Renal pelvis (tissue), 3 donors: ENCODE data around the gene SLC17A7. TPM values are rescaled to one million over a fixed set of nuclear protein-coding genes. Genes with fewer than 3 reads are reported as not detected.

ENCODE experiments used
- polyA plus RNA-seq, 3 donors: library from polyadenylated mRNA; unstranded; fragments of 120-200 nt; gene quantifications; one replicate each; pipeline ENCODE4 v1.2.1, GENCODE V29; 2013; ENCODE audit not compliant: insufficient read length in 3 of 3

The SLC17A7 gene
- polyA plus RNA-seq, 3 donors, result 0.28 to 0.62 (median 0.55) TPM

Other genes starting within 250 kb of the SLC17A7 start
- gene SLC6A16, start 116.3 kb downstream of the SLC17A7 start, polyA plus RNA-seq, result 1 to 10 TPM; 2.3 to 5.7 (median 4.6) TPM
- 10 to 100 TPM; 26.6 to 38.2 (median 36.4) TPM for gene CD37, start 106.1 kb downstream of the SLC17A7 start, polyA plus RNA-seq
- gene TEAD2, start 79.1 kb downstream of the SLC17A7 start, polyA plus RNA-seq, result 100 to 1,000 TPM in 2 of 3 donors, 10 to 100 TPM in 1; 89.0 to 114 (median 109) TPM
- 1 to 10 TPM; 4.2 to 6.7 (median 5.8) TPM for gene DKKL1, start 77.7 kb downstream of the SLC17A7 start, polyA plus RNA-seq
- under 1 TPM in 2 of 3 donors, not detected in 1; 0.10 to 0.34 TPM for gene KASH5, start 53.3 kb downstream of the SLC17A7 start, polyA plus RNA-seq
- gene PTH2, start 18.1 kb downstream of the SLC17A7 start, polyA plus RNA-seq, result not detected
- gene GFY, start 16.1 kb downstream of the SLC17A7 start, polyA plus RNA-seq, result not detected
- gene PIH1D1, start 10.3 kb upstream of the SLC17A7 start, polyA plus RNA-seq, result 100 to 1,000 TPM in 1 of 3 donors, 10 to 100 TPM in 2; 92.0 to 101 (median 99.4) TPM
- 10 to 100 TPM; 19.2 to 33.0 (median 26.3) TPM for gene ALDH16A1, start 11.7 kb upstream of the SLC17A7 start, polyA plus RNA-seq
- 1 to 10 TPM; 3.1 to 5.1 (median 5.1) TPM for gene FLT3LG, start 32.7 kb upstream of the SLC17A7 start, polyA plus RNA-seq
- gene RPL13A, start 46.1 kb upstream of the SLC17A7 start, polyA plus RNA-seq, result 1,000 to 10,000 TPM; 2,758 to 3,345 (median 3,013) TPM
- gene RPS11, start 54.9 kb upstream of the SLC17A7 start, polyA plus RNA-seq, result 1,000 to 10,000 TPM; 2,501 to 3,013 (median 2,811) TPM
- gene FCGRT, start 71.1 kb upstream of the SLC17A7 start, polyA plus RNA-seq, result 100 to 1,000 TPM; 291 to 328 (median 294) TPM
- gene RCN3, start 86.5 kb upstream of the SLC17A7 start, polyA plus RNA-seq, result 10 to 100 TPM; 21.3 to 22.4 (median 21.7) TPM
- gene NOSIP, start 139.0 kb upstream of the SLC17A7 start, polyA plus RNA-seq, result 10 to 100 TPM; 69.3 to 81.1 (median 79.5) TPM
- gene PRRG2, start 139.8 kb upstream of the SLC17A7 start, polyA plus RNA-seq, result 1 to 10 TPM; 6.5 to 8.2 (median 7.7) TPM
- 10 to 100 TPM; 24.2 to 34.2 (median 29.2) TPM for gene PRR12, start 149.7 kb upstream of the SLC17A7 start, polyA plus RNA-seq
- 10 to 100 TPM; 25.8 to 31.9 (median 31.6) TPM for gene RRAS, start 198.6 kb upstream of the SLC17A7 start, polyA plus RNA-seq
- gene SCAF1, start 200.7 kb upstream of the SLC17A7 start, polyA plus RNA-seq, result 10 to 100 TPM; 36.6 to 45.7 (median 45.0) TPM
- 10 to 100 TPM; 55.6 to 74.3 (median 68.3) TPM for gene IRF3, start 224.3 kb upstream of the SLC17A7 start, polyA plus RNA-seq
- 10 to 100 TPM; 30.7 to 39.6 (median 31.5) TPM for gene BCL2L12, start 224.4 kb upstream of the SLC17A7 start, polyA plus RNA-seq
- gene PRMT1, start 235.7 kb upstream of the SLC17A7 start, polyA plus RNA-seq, result 100 to 1,000 TPM; 239 to 257 (median 241) TPM
- 1 to 10 TPM; 1.3 to 2.3 (median 2.1) TPM for gene ADM5, start 248.1 kb upstream of the SLC17A7 start, polyA plus RNA-seq
- 10 to 100 TPM; 11.2 to 13.6 (median 11.6) TPM for gene CPT1C, start 249.6 kb upstream of the SLC17A7 start, polyA plus RNA-seq